Hepatocyte (in vitro differentiated cells): ENCODE data around the gene POLD3. TPM values are rescaled to one million over a fixed set of nuclear protein-coding genes. Genes with fewer than 3 reads are reported as not detected.
A peak's percentile ranks its signal among the peaks of the same experiment; 100 is the strongest.

ENCODE experiments used
- DNase-seq: peaks from one replicate; pipeline ENCODE4 v3.0.0-alpha.2; 2016; ENCODE audit warnings: low spot score
- H2AFZ ChIP-seq: fragments of 200-600 bp; sonication (generic); 2 replicates; pipeline ENCODE4 v1.6.0; 2016; ENCODE audit warnings: antibody characterized with exemption, mild to moderate bottlenecking
- H3K27ac ChIP-seq: fragments of 200-600 bp; sonication (generic); 2 replicates; pipeline ENCODE4 v1.5.1; 2016; ENCODE audit warnings: mild to moderate bottlenecking
- H3K27me3 ChIP-seq: fragments of 200-600 bp; sonication (generic); 2 replicates; pipeline ENCODE4 v1.6.1; 2016
- H3K36me3 ChIP-seq: fragments of 200-600 bp; sonication (generic); replicated peaks from 2 replicates; pipeline ENCODE4 v1.5.1; 2016; ENCODE audit warnings: low read depth; ENCODE audit not compliant: insufficient read depth
- H3K4me1 ChIP-seq: fragments of 200-600 bp; sonication (generic); 2 replicates; pipeline ENCODE4 v1.5.1; 2016; ENCODE audit warnings: mild to moderate bottlenecking, moderate library complexity; ENCODE audit not compliant: insufficient read depth
- H3K4me2 ChIP-seq: fragments of 200-600 bp; sonication (generic); 2 replicates; pipeline ENCODE4 v1.6.0; 2016
- H3K4me3 ChIP-seq: fragments of 200-600 bp; sonication (generic); 2 replicates; pipeline ENCODE4 v1.5.1; 2016; ENCODE audit warnings: mild to moderate bottlenecking
- H3K79me2 ChIP-seq: fragments of 200-600 bp; sonication (generic); 2 replicates; pipeline ENCODE4 v1.6.0; 2017; ENCODE audit warnings: mild to moderate bottlenecking
- H3K9me2 ChIP-seq: fragments of 200-600 bp; sonication (generic); replicated peaks from 2 replicates; pipeline ENCODE4 v1.6.0; 2017; ENCODE audit warnings: mild to moderate bottlenecking; ENCODE audit not compliant: insufficient read depth
- H3K9me3 ChIP-seq: fragments of 200-600 bp; sonication (generic); 2 replicates; pipeline ENCODE4 v1.5.1; 2016; ENCODE audit warnings: low read depth, mild to moderate bottlenecking
- H4K20me1 ChIP-seq: fragments of 200-600 bp; sonication (generic); 2 replicates; pipeline ENCODE4 v1.6.0; 2016; ENCODE audit warnings: mild to moderate bottlenecking; ENCODE audit not compliant: insufficient read depth, poor library complexity, severe bottlenecking
- EZH2 ChIP-seq: fragments of 200-600 bp; sonication (generic); IDR thresholded peaks from 2 replicates; pipeline ENCODE4 v1.6.1; 2016; ENCODE audit warnings: antibody characterized with exemption, mild to moderate bottlenecking, borderline replicate concordance
- EZH2phosphoT487 ChIP-seq: fragments of 200-600 bp; sonication (generic); IDR thresholded peaks from one replicate; pipeline ENCODE4 v1.6.1; 2018; ENCODE audit warnings: antibody characterized with exemption, mild to moderate bottlenecking, low read depth, moderate library complexity; ENCODE audit not compliant: unreplicated experiment, severe bottlenecking
- WGBS: methylation state at CpG from one replicate; pipeline ENCODE4 v1.1.6; 2016; ENCODE audit warnings: low lambda C conversion rate; ENCODE audit errors: missing lambda C conversion rate; 5-methylcytosine and 5-hydroxymethylcytosine counted together
- polyA plus RNA-seq: library from polyadenylated mRNA; unstranded; fragments of >200 nt; fragmentation: Nextera tagmentation; extraction: Ambion mirVana; gene quantifications from 2 replicates; pipeline ENCODE4 v1.2.1, GENCODE V29; 2016
- total RNA-seq: library from RNA; depleted of rRNA; stranded (reverse); fragments of >200 nt; gene quantifications from 2 replicates; pipeline ENCODE4 v1.2.3, GENCODE V29; 2014
- TF ChIP-seq, protein P1 (sequence below): fragments of 200-600 bp; sonication (generic); IDR thresholded peaks from 2 replicates; pipeline ENCODE4 v1.5.1; 2016; ENCODE audit warnings: antibody characterized with exemption, mild to moderate bottlenecking; ENCODE audit not compliant: poor library complexity

The POLD3 gene
- total and polyA plus RNA-seq, 2 experiments from 2014 or later: 11.0 to 13.8 TPM

DNA sequence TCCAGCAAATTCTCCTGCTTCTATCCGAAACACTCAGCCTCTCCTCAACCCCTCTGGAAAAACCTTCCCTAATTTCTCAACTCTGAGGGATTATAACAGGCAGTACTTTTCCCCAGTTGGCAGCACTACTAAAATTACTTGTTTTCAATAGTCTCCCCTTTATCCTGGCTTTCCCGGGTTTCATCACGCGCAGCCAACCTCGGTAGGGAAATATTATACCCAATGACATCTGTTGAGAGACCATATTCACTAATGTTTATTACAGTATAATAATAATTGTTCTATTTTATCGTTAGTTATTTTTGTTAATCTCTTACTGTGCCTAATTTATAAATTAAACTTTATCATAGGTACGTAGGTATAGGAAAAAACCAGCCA lies 330 bp upstream of the POLD3 start:
- peak overlapping the region; percentile 71 for H3K4me2 ChIP-seq
- H3K9me2 ChIP-seq: no peaks in the 10 kb centered on the region
- peak overlapping the region; percentile 95 for H2AFZ ChIP-seq
- no peak for TF ChIP-seq EZH2phosphoT487
- TF ChIP-seq EZH2: no peak
- TF ChIP-seq, protein P1, sequence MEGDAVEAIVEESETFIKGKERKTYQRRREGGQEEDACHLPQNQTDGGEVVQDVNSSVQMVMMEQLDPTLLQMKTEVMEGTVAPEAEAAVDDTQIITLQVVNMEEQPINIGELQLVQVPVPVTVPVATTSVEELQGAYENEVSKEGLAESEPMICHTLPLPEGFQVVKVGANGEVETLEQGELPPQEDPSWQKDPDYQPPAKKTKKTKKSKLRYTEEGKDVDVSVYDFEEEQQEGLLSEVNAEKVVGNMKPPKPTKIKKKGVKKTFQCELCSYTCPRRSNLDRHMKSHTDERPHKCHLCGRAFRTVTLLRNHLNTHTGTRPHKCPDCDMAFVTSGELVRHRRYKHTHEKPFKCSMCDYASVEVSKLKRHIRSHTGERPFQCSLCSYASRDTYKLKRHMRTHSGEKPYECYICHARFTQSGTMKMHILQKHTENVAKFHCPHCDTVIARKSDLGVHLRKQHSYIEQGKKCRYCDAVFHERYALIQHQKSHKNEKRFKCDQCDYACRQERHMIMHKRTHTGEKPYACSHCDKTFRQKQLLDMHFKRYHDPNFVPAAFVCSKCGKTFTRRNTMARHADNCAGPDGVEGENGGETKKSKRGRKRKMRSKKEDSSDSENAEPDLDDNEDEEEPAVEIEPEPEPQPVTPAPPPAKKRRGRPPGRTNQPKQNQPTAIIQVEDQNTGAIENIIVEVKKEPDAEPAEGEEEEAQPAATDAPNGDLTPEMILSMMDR: no peak
- no peak for DNase-seq
- H3K4me3 ChIP-seq: peak overlapping the region; percentile 1
- no peaks in the 10 kb centered on the region for H3K27me3 ChIP-seq
- H4K20me1 ChIP-seq: no peaks in the 10 kb centered on the region
- WGBS: 24% methylated on average over 7 of the region's 7 CpGs
- no peaks in the 10 kb centered on the region for H3K9me3 ChIP-seq
- peaks cover 7% of the 10 kb centered on the region for H3K4me1 ChIP-seq
- no peaks in the 10 kb centered on the region for H3K36me3 ChIP-seq
- peaks cover 27% of the 10 kb centered on the region for H3K79me2 ChIP-seq
- peak overlapping the region; percentile 89 for H3K27ac ChIP-seq

DNA sequence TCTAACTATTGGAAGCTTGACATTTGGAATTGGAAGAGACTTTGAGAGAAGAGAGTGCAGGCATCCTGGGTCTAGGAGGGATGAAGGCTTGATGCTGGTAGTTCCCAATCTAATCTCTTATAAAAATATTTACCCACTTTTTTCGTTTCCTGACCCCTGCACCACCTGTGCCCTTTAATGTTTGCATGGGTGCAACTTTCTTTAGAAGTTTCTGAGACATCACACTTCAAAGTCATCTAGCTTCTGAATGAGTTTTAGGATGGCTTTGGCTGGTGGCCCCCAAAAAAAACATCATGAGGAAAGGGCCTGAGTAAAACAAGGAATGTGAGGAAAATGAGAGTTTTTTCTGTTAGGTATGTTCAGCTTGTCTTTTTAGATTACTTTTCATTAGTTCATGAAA lies 1.1 kb downstream of the POLD3 start:
- peaks cover 27% of the 10 kb centered on the region for H3K79me2 ChIP-seq
- WGBS: 17% methylated on average over 1 of the region's 1 CpG
- H3K36me3 ChIP-seq: no peaks in the 10 kb centered on the region
- TF ChIP-seq EZH2phosphoT487: no peak
- TF ChIP-seq EZH2: no peak
- TF ChIP-seq, protein P1: no peak
- H3K27me3 ChIP-seq: no peaks in the 10 kb centered on the region
- H3K4me1 ChIP-seq: peaks cover 7% of the 10 kb centered on the region
- no peaks in the 10 kb centered on the region for H3K9me2 ChIP-seq
- peak overlapping the region; percentile 79 for H3K4me3 ChIP-seq
- no peak overlapping the region for H3K27ac ChIP-seq
- peak overlapping the region; percentile 95 for H2AFZ ChIP-seq
- DNase-seq: no peak
- H3K4me2 ChIP-seq: peak overlapping the region; percentile 71
- no peaks in the 10 kb centered on the region for H3K9me3 ChIP-seq
- no peaks in the 10 kb centered on the region for H4K20me1 ChIP-seq

DNA sequence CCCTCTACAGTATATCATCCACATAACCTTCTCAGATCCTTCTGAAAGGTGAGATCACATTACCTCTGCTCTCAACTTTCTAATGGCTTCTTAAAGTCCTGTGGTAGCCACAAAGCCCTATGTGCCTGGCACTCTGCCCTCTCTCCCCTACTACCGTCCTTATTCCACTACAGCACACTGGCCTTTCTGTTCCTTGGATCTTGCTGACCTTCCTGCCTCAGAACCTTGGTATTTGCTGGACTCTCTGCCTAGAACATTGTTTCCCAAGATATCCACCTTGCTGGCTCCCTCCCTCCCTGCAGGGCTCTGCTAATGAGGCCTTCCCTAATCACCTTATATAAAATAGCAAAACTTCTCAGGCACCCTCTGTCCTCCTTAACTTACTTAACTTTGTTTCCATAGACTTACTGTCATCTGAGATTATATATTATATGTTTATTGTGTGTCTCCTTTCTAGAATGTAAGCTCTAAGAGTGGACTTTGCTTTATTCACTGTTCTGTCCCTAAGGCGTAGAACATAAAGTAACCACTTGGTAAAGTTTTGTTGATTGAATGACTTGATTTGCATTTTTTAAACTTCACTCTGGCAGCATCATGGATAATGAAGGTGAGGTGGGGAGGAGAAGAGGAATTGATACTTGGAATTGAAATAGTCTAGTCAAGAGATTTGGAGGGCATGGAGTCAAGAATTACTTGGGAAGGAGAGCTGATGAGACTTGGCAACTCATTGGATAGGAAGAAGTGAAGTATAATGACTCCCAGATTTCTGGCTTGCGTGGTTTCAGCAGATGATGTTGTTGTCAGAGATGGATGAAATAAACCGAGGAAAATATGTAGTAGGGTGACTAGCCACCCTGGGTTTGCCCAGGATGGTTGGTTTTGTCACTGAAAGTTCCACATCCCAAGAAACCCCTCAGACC lies 10.5 kb downstream of the POLD3 start:
- H3K79me2 ChIP-seq: no peaks in the 10 kb centered on the region
- no peak overlapping the region for H3K27ac ChIP-seq
- WGBS: over 99% methylated on average over 4 of the region's 4 CpGs
- H3K4me2 ChIP-seq: no peak overlapping the region
- no peaks in the 10 kb centered on the region for H3K36me3 ChIP-seq
- no peak overlapping the region for H3K4me3 ChIP-seq
- no peaks in the 10 kb centered on the region for H3K9me2 ChIP-seq
- no peaks in the 10 kb centered on the region for H3K27me3 ChIP-seq
- no peaks in the 10 kb centered on the region for H4K20me1 ChIP-seq
- no peak for DNase-seq
- no peaks in the 10 kb centered on the region for H3K9me3 ChIP-seq
- no peaks in the 10 kb centered on the region for H3K4me1 ChIP-seq
- no peak overlapping the region for H2AFZ ChIP-seq
- TF ChIP-seq EZH2phosphoT487 (no peak), EZH2 (no peak)
- TF ChIP-seq, protein P1: no peak
